ENCODE data around the gene ABHD16A. TPM values are rescaled to one million over a fixed set of nuclear protein-coding genes. Genes with fewer than 3 reads are reported as not detected.

Gene ABHD16A
- total and polyA plus RNA-seq, 2 donors (not counting 3 experiments of a cell fraction or from before 2014, with no cell fraction given), result 48.9 to 60.3 TPM

GRCh38 chr6:31691078-31691463 is 12.1 kb downstream of the ABHD16A start:
- BruUV-seq (replicated peaks), result no TSS peak
- Histone ChIP-seq H3K79me2 (ENCODE audit: control insufficient read depth, insufficient read depth, low read length) (no peaks in the 10 kb centered on the region), H3K9me1 (replicated peaks; ENCODE audit: control insufficient read depth, extremely low read depth, insufficient read depth, low read length) (no peaks in the 10 kb centered on the region), H3K36me3 (ENCODE audit: control insufficient read depth in 2 of 2, extremely low read depth in 1 of 2, insufficient read depth in 2 of 2, low read length in 2 of 2) (peaks cover 6 to 48% of the 10 kb centered on the region in 2 experiments), H3K9ac (replicated peaks; ENCODE audit: extremely low read depth, insufficient read depth, low read length) (no peak overlapping the region), H3K27ac (ENCODE audit: insufficient read depth, low read depth, low read length) (no peak overlapping the region), H3K9me3 (replicated peaks; ENCODE audit: control insufficient read depth, insufficient read depth, low read length) (no peaks in the 10 kb centered on the region), H2AFZ (ENCODE audit: low read depth, low read length) (no peak overlapping the region), H3K27me3 (ENCODE audit: control insufficient read depth in 2 of 2, insufficient read depth in 2 of 2, low read length in 2 of 2) (no peaks in the 10 kb centered on the region), H3K4me2 (ENCODE audit: insufficient read depth, low read length) (no peak overlapping the region), H4K20me1 (replicated peaks; ENCODE audit: control insufficient read depth, extremely low read depth, insufficient read depth, low read length) (no peaks in the 10 kb centered on the region), H3K4me3 (replicated peaks in 1 of 3; ENCODE audit: insufficient read depth in 1 of 3, low read depth in 1 of 3, low read length in 3 of 3) (no peak overlapping the region), H3K4me1 (ENCODE audit: control insufficient read depth, extremely low read depth, insufficient read depth, low read length) (peaks cover 10% of the 10 kb centered on the region)
- intact Hi-C loops (cut with micrococcal nuclease), result no loop called here
- ChIA-PET POLR2A (interaction anchor here (1.5 kb wide), 1 partner anchor 136 kb away, joined by 4 read pairs; the partner anchor contains the start of gene HSPA1B), CTCF (interaction anchor here (1.1 to 2.1 kb wide), 6 partner anchors 20 to 139 kb away, joined by 3 to 8 read pairs (median 6); partner anchors contain the start of gene LSM2)
- dilution Hi-C loops (cut with MboI; ENCODE audit: extremely low pct_ligation_motif_present, low sequenced_read_pairs), result no loop called here
- no peak for FAIRE-seq
- no peak for TF ChIP-seq MYC (IDR thresholded peaks at IDR 0.05; ENCODE audit: low read depth, low read length)
- TF ChIP-seq JUN (IDR thresholded peaks at IDR 0.05; ENCODE audit: borderline replicate concordance, insufficient read depth, insufficient read length, low read depth), result no peak
- no peak for TF ChIP-seq EZH2 (IDR thresholded peaks at IDR 0.05; ENCODE audit: borderline replicate concordance, low read depth, low read length, severe bottlenecking)
- TF ChIP-seq GATA2 (IDR thresholded peaks at IDR 0.05; ENCODE audit: insufficient read depth, insufficient read length, low read depth, low read length), result no peak
- no peak for TF ChIP-seq POLR2AphosphoS5 (IDR thresholded peaks at IDR 0.05; ENCODE audit: insufficient read depth, low read depth, low read length)
- no peak for TF ChIP-seq POLR2A (IDR thresholded peaks at IDR 0.05; ENCODE audit: low read depth, low read length)
- no peak for TF ChIP-seq CTCF (IDR thresholded peaks at IDR 0.05; ENCODE audit: extremely low read depth in 1 of 2, insufficient read depth in 1 of 2, low read depth in 1 of 2, low read length in 2 of 2)
- TF ChIP-seq FOS (IDR thresholded peaks at IDR 0.05; ENCODE audit: borderline replicate concordance, insufficient read depth, low read length), result no peak
- TF ChIP-seq MAX (IDR thresholded peaks at IDR 0.05; ENCODE audit: insufficient read depth, insufficient read length), result no peak
- DNase-seq (ENCODE audit: low read depth, low spot score), result no peak
